ENCODE results near the gene MGST2.
A peak's percentile ranks its signal among the peaks of the same experiment; 100 is the strongest.

MGST2 gene

GRCh38 chr4:139641218-139641617 is 24.4 kb upstream of the MGST2 start:
- DNase-seq = no peak
- intact Hi-C loops (cut with DNase I) = loop anchor here (10.0 kb wide), 1 partner anchor 146 kb away; no protein-coding TSS in a partner anchor

GRCh38 chr4:139642364-139642763 is 23.3 kb upstream of the MGST2 start:
- intact Hi-C loops (cut with DNase I) = loop anchor here (10.0 kb wide), 1 partner anchor 148 kb away; no protein-coding TSS in a partner anchor
- DNase-seq = no peak

DNA sequence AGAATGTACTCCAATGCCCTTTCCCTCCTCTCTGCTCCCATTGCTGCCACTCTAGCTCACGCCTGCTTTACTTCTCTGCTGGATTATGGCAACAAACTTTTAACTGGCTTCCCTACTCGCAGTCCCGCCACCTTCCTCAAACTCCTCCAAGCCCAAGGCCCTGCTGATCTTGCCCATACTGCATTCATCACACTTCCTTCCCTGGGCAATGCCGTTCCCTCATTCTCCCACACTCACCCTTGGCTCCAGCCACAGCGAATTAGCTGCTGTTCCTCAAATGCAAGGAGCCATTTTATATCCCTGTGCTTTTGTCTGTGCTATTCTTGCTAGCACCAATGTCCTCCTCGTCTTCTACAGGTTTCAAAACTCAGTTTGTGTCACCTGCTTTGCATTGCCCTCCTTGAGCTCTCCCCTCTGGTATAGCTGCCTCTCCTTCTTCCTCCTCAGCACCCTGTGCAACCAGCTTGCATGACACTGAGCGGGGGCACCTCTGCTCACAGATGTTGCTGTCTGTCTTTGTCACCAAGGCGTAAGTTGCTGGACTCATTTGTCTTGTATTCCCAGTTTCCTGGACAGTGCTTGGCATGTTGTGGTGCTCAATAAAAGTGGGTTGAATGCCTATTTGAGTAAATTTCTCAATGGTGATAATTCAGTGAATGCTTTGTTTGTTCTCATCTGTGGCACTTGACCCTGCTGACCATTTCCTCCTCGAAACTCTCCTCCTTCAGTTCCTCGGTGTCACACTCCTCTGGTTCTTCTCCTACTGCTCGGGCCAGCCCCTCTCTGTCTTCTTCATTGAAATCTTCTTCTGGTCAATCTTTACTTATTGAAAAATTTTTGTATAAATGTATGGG is 22.4 kb upstream of the MGST2 start:
- intact Hi-C loops (cut with DNase I) = loop anchor here (10.0 kb wide), 1 partner anchor 148 kb away; no protein-coding TSS in a partner anchor
- no peak for DNase-seq

GRCh38 chr4:139645458-139645857 is 20.2 kb upstream of the MGST2 start:
- intact Hi-C loops (cut with DNase I) = loop anchor here (10.0 kb wide), 1 partner anchor 151 kb away; no protein-coding TSS in a partner anchor
- DNase-seq = no peak

- no peak for DNase-seq
- intact Hi-C loops (cut with DNase I) = loop anchor here (10.0 kb wide), 1 partner anchor 152 kb away; no protein-coding TSS in a partner anchor
Measured at GRCh38 chr4:139647184-139647583, 18.4 kb upstream of the MGST2 start.

GRCh38 chr4:139647952-139648351 is 17.7 kb upstream of the MGST2 start:
- no peak for DNase-seq
- intact Hi-C loops (cut with DNase I) = loop anchor here (10.0 kb wide), 1 partner anchor 153 kb away; no protein-coding TSS in a partner anchor

DNA sequence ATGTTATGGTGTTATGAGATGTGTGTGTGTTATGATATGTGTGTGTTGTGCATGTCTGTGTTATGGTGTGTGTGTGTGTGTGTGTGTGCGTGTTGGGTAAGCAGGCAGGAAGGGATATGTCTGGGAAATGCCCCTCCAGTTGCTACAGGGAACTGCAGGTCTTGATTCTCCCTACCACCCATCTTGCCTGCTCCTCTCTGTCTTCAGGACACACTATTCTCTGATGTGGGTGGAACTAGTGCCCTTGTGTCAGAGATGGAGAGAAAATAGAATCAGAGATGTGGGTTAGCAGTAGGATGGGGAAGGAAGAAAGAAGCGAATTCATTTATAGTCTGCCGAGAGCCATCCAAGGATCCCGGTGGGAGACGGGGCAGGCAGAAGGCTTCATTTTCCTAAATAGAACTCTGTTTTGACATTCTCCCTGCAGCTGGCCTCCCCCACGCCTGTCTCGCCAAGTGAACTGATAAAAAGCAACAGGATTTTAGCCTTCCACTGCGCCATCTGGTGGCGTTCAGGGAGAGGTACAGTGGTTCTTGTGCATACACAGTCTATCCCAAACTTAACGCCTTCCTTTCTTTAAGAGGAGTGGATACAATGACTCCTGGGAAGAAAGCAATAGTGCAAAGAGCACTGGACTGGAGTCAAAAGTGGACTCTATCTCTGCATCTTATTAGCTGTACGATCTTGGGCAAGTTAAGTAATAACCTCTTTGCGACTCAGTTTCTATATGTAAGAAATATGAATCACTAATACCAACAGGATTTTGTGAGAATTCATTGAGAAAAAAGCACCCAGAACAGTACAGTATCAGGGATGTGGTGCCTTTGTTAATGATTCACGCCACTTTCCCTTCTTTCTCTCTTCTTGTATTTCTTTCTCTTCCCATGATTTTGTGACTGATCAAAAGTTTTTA is 14.1 kb upstream of the MGST2 start:
- intact Hi-C loops (cut with DNase I) = loop anchor here (5.0 kb wide), 1 partner anchor 44 kb away; no protein-coding TSS in a partner anchor

GRCh38 chr4:139654516-139654915 is 11.1 kb upstream of the MGST2 start:
- intact Hi-C loops (cut with DNase I) = loop anchor here (5.0 kb wide), 1 partner anchor 47 kb away; no protein-coding TSS in a partner anchor
- DNase-seq = no peak

More for the DNA sequence above, 14.1 kb upstream of the MGST2 start:
- DNase-seq = peak; percentile 70 to 93 (median 86)

DNA sequence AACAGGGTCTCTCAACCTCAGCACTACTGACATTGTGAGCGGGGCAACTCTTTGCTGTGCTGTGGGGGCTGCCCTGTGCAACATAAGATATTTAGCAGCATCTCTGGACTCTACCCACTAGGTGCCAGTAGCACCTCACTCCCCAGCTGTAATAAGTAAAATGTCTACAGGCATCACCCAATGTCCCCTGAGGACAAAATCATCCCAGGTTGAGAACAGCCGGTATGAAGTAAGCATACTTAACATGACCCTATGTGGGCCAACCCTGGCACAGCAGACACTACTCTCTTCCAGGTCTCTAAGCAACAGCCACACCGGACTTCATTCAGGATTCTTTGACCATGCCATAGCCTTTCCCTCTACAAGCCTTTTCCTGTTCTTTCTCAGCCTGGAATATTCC is 10.5 kb upstream of the MGST2 start:
- intact Hi-C loops (cut with DNase I) = no loop called here
- peak in 1 of 42 donors; percentile 18 for DNase-seq

DNA sequence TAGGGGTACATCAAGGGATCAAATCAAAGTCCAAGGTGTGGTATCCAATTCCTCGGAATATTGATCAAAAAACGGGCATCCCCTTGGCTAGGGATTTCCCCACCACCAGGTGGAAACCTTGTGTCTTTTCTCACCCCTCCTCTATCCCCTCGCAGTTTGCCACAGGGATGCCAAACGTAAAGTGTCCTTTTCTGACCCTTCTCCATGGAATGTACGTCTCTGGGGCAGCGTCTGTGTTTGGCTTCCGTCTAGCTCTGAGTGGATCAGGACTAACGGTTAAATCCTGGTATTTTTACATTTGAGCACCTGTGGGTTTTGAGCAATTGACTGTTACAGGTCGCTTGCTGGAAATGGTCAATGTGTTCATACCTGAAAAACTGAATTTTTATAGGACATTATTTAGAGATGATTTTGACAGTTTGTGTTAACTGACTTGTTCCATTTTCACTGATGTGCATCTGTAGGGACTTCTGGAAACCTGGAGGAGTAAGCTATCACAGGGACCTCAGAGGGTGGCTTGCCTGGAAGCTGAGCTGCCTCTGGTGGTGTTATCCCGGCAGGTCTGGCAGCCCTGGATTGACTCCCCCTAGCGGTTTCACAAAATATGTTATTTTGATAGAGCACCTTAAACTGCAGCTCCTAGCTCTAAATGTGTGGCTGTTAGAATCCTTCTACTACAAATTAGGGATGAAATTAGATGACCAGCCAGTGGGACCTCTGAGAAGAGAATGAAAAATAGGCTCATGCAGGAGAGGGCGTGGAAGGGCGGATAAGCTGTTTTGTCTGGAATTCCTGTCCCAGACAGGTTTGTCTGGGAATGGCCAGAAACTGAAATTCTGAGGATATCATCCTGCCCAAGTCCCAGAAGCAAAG is 8.8 kb upstream of the MGST2 start:
- DNase-seq = peak in 41 of 42 donors; percentile 19 to 84 (median 61)
- intact Hi-C loops (cut with DNase I) = no loop called here

GRCh38 chr4:139658185-139658584 is 7.4 kb upstream of the MGST2 start:
- intact Hi-C loops (cut with DNase I) = no loop called here

DNA sequence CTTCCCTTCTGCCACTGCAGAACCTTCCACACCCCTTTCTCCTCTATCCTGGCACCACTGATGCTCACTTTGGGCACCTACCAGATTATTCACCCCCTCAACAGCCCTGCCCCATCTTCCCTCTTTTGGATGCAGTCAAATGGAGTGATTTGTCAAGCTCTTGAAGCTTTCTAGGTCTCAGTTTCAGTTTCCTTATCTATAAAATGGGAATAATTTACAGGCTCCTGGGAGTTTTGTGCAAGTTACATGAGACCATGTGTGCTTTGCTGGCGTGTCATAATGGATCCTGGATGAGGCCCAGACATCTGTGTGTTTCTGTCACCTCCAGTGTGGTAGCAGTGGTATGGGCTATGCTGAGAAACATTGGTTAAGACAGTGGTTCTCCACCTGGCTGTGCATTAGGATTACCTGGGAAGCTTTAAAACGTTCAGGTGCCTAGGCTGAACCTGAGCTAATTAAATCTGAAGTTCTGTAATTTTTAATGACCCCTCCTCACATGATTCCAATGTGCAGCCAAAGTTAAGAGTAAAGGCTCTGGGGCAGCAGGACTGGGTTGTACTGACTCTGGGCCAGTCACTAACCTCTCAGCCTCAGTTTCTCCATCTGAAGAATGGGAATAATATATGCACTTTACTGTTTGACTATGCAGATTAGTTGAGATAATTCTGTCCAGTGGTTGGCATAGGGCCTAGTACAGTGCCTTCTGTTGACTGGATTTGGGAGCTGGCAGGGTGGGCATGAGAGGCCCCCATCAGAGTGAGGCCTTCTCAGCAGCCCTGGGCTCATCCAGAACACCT is 6.8 kb upstream of the MGST2 start:
- intact Hi-C loops (cut with DNase I) = no loop called here
- no peak for DNase-seq

More at GRCh38 chr4:139658185-139658584, 7.4 kb upstream of the MGST2 start:
- no peak for DNase-seq

DNA sequence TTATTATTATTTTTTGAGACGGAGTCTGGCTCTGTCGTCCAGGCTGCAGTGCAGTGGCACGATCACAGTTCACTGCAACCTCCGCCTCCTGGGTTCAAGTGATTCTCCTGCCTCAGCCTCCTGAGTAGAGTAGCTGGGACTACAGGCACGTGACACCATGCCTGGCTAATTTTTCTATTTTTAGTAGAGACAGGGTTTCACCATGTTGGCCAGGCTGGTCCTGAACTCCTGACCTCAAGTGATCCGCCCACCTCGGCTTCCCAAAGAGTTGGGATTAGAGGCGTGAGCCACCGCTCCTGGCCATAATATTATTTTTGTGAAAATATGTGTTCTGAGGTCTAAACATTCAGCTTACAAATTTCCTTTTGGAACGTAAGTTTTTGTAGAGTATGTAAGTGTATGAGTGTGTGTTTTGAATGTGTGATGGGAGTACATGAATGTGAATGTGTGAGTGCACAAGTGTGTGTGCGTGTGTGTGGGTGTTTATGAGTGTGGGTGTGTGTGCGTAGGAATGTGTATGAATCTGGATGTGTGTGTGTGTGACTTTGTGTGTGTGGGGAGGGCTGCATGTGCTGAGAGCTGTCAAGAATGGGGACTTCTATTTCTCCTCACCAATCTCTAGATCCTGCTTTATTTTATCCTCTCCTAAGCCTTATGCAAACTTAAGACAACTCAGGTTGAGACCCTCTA is 5.7 kb upstream of the MGST2 start:
- intact Hi-C loops (cut with DNase I) = no loop called here

GRCh38 chr4:139660568-139661043 is 5.0 kb upstream of the MGST2 start:
- peak in 1 of 42 donors; percentile 9 for DNase-seq
- intact Hi-C loops (cut with DNase I) = no loop called here

More for the DNA sequence above, 5.7 kb upstream of the MGST2 start:
- DNase-seq = no peak

DNA sequence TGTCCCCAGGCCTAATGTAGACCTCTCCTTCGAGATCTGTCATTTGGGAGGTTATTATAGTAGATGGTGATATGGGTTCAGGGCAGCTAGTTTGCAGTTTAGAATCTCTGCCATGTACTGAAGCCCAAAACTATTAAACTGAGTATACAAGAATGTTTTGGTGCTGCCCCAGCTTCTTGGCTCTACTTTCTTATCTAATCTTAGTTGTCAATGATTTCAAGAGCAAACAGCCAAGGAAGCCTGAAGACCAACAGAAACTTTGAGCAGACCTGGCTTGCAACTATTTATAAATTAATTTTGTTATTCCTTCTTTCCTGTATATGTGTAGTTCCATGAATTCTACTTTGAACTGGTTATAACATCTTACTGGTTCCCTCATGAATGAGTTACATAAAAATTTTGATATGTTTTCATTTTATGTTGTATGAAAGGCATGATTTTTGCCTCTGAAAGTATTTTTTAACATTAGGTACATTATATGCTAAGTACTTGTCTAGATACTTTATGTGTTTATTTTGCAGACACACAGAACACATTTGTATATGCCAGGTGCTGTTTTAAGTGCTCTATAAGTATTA is 2.0 kb upstream of the MGST2 start:
- intact Hi-C loops (cut with DNase I) = no loop called here

DNA sequence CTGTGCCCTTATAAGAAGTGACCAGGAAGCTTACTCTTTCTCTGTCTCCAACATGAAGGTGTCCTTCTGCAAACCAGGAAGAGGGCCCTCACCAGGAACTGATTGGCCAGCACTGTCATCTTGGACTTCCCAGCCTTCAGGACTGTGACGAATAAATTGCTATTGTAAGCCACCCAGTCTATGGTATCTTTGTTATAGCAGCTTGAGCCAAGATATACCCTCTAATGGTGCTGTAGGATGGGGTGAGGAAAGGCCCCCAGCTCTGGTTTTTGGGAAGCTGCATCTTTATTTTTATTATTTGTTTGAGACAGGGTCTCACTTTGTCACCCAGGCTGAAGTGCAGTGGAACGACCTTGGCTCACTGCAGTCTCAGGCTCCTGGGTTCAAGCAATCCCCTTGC is 1.2 kb upstream of the MGST2 start:
- intact Hi-C loops (cut with DNase I) = no loop called here
- no peak for DNase-seq

More for the DNA sequence above, 2.0 kb upstream of the MGST2 start:
- no peak for DNase-seq

Measured in head of caudate nucleus (tissue), 42 donors.